ENCODE results near the gene ITGB3. TPM values are rescaled to one million over a fixed set of nuclear protein-coding genes. Genes with fewer than 3 reads are reported as not detected.

Gene ITGB3
- total RNA-seq, 1 donor from 2014 or later: 1.7 TPM

DNA sequence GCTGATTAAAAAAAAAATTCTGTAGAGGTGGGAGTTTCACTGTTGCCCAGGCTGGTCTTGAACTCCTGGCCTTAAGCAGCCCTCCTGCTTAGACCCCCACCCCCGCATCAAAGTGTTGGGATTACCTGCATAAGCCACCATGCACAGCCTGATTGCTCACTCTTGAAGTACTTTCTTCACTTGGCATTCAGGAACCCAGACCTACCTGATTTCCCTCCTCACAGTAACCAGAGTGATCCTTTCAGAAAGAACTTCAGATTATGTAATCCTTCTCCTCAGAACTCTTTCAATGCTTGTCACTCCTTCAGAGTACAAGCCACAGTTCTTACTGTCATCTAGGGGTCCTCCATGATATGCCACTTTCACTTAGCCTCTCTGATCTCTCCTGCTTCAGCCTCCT is 71.5 kb downstream of the ITGB3 start:
- intact Hi-C loops (cut with micrococcal nuclease): no loop called here

- intact Hi-C loops (cut with micrococcal nuclease): no loop called here
Measured at GRCh38 chr17:47330548-47330947, 76.9 kb downstream of the ITGB3 start.

- intact Hi-C loops (cut with micrococcal nuclease): no loop called here
Measured at GRCh38 chr17:47332287-47332686, 78.7 kb downstream of the ITGB3 start.

DNA sequence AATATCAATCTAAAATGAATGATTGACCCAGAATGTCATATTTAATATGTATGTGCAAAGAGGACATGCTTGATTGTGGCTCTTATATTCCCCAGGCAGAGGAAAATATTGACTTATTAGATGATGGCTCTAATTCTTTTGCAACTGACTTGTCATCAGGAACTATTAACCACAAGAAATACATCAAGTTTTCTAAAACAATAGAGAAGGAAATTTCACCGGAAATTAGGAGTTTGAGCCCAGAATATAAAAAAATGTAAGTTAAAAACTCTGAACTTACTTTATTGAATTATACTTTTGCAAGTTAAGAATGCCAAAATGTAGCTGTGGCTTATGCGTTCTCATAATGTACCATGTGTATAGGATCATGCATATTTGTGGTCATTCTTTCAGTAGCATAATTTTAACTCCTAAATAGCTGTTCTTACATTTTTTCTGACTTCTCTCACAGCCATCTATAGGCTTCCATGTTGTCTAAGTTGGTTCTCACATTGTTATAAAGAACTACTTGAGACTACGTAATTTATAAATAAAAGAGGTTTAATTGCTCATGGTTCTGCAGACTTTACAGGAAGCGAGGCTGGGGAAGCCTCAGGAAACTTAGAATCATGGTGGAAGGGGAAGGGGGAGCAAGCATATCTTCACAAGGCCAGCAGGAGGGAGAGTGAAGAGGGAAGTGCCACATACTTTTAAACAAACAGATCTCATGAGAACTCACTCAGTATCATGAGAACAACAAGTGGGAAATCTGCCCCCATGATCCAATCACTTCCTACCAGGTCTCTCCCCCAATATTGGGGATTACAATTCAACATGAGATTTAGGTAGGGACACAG is 81.7 kb downstream of the ITGB3 start:
- intact Hi-C loops (cut with micrococcal nuclease): no loop called here

- intact Hi-C loops (cut with micrococcal nuclease): no loop called here
Measured at GRCh38 chr17:47338026-47338425, 84.4 kb downstream of the ITGB3 start.

DNA sequence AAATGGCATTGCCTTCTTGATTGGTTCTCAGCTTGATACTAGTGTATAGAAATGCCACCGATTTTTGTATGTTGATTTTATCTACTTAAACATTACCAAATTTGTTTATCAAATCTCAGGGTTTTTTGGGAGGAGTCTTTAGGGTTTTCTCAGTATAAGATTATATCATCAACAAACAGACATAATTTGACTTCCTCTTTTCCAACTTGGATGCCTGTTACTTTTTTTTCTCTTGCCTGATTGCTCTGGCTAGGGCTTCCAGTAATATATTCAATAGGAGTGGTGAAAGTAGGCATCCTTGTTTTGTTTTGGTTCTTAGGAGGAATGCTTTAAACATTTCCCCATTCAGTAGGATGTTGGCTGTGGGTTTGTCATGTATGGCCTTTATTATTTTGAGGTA is 99.2 kb downstream of the ITGB3 start:
- intact Hi-C loops (cut with micrococcal nuclease): no loop called here

DNA sequence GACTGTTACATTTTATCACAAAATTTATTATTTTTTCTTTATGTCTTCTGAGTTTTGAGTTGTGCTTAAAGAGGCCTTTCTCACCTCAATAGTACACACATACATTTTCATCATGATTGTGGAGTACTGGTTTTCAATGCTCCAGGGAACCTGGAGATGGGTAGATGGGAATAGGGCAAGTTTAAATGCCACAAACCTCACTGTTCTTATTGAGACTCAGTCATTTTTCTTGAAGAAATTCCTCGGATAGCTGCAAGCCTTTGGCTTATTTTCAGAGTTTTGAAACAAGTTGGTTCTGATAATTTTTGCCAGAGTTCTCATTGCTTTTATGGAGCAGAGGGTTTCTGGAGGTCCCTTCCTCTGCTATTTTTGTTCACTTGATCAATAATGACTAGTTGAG is 105.0 kb downstream of the ITGB3 start:
- intact Hi-C loops (cut with micrococcal nuclease): no loop called here

Other genes with a start within 250 kb of the ITGB3 start
- 118 and 120 TPM in 2 replicates for gene CDC27, start 64.5 kb upstream of the ITGB3 start, total RNA-seq
- not detected in 2 replicates for gene MYL4, start 44.5 kb upstream of the ITGB3 start, total RNA-seq
- gene EFCAB13, start 70.1 kb downstream of the ITGB3 start, total RNA-seq: 3.8 and 4.9 TPM in 2 replicates